Measurements from ENCODE around the gene HOXB13.
"Not testable (repeated sequence)": the region's sequence is repeated elsewhere in the genome, so short reads cannot be mapped to it uniquely, and the experiment has no call there.

The HOXB13 gene

DNA sequence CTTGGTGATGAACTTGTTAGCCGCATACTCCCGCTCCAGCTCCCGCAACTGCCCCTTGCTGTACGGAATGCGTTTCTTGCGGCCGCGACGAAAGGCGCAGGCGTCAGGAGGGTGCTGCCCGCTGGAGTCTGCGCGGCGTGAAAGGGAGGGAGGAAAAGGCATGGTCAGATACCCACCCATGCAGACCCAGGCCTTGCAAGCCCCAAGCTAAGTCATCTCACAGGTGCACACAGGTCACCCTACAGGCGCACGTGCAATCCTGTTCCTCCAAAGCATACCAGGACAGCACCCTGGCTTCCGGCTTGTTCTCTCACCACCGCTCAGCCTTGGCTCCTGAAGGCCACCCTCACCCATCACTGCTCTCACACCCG, 1.6 kb downstream of the HOXB13 start:
- no peak for DNase-seq (ENCODE audit: low read depth in 2 of 2)

DNA sequence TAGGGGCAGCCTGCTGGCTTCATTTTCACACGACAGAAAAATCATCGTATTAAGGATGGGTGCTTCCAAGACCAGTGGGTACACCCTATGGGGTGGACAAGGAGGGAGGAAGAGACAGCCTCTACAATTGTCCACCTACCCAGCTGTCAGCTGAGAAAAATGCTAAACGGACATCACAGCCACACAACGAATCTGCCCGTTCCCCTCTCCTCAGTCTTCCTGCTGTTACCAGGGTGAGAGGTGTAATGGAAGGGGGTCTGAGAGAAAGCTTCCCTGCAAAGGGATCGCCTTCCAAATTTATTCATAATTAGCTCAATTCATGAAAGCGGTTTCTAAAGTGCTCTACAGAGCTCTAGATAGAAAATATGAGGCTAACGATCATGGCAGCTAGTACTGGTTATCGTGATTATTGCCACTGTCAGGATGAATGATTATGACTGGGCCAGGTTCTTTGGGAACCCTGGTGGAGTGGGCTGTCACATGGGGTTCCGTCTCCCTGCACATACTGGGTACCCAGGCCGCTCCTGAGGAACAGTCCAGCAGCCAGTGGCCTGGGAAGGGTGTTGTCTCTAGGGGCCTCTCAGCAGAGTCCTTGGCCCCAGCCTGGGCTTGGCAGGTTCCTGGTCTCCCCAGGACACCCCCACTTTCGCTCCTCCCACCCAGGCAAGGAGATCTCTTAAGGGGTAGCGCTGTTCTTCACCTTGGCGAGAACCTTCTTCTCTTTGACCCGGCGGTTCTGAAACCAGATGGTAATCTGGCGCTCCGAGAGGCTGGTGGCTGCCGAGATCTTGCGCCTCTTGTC, 2.2 kb downstream of the HOXB13 start:
- DNase-seq (ENCODE audit: low read depth in 2 of 2): no peak

DNA sequence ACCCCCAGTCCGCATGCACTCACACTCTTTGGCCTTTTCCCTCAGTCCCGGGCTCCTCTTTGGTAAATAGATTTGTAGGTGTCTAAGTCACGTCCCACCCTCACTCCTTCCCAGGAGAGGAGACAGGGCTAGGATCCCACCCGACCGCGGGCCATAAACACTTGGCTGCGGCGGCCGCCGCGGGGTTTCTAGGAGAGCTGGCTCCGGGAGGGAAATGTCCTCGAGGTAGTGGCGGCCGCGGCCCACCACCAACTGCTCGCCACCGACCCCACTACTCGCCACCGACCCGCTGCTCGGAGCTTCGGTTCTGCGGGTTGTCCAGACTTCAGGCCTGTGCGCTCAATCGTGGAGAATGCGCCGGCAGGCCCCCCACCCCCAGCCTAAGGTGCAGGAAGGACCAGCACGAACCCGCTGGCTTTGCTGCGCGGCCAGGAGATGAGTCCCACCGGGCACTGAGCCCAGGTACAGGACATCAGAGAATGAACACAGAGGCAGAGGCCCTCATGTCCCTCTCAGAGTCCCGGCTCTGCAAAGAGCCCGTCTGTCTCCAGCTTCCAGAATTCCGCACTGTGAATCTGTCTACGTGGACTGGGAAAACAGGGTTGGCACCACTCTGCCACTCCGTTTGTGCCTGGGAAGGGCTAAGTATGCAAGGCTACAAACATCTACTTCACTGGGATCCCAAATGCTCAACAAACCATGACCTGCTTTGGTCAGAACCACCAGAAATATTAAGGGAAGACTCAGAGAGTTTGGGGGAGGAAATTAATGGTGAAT, 3.1 kb downstream of the HOXB13 start:
- DNase-seq (ENCODE audit: low read depth in 2 of 2): no peak

DNA sequence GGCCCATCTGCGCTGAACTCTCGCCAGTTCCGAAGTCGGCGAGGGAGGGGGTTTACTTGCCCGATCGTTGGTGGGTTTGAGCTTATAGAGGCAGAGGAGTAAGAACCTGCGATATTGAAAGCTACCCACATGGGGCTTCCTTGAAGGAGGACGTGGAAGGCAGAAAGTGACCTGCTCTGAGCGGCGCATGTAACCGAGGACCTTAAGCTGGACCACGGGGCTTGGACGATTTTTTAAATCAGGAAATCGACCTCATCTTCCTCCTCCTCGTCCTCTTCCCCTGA, 3.6 kb downstream of the HOXB13 start:
- DNase-seq (ENCODE audit: low read depth in 2 of 2): no peak

DNA sequence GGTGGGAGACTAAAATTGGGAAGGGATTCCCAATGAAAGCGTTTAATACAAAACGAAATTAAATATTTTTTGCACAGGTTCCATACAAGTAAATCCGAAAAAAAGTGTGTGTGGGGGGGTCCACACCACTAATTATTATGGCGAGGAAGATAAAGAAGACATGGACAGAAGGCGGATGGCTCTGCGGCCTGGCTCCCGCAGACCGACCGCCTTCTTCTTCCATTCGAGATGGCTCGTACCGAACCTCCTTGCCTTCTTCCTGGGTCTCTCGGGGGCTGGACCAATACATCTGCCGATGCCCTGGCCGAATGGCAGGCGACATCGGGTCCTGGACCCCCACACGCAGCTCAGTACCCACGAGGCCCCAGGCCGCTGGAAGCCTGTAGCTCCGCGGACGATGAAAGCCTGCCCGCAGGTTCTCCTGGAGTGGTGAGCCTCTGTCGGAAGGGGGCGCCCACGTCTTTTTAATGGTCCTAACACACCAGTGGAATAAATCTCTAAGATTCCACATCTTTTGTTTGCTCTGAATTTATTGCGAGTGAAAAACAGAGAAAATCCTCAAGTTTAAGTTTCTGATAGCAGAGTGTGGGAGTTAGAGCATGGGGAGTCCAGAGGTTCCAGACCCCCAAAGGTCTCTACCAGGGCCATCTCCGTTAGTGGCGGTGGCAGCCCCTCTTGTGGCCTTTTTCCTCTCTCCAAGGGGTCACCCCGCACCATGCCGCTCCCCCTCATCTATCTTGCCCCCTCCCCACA, 4.1 kb downstream of the HOXB13 start:
- peak; percentile 68 to 75 for DNase-seq (ENCODE audit: low read depth in 2 of 2)

DNA sequence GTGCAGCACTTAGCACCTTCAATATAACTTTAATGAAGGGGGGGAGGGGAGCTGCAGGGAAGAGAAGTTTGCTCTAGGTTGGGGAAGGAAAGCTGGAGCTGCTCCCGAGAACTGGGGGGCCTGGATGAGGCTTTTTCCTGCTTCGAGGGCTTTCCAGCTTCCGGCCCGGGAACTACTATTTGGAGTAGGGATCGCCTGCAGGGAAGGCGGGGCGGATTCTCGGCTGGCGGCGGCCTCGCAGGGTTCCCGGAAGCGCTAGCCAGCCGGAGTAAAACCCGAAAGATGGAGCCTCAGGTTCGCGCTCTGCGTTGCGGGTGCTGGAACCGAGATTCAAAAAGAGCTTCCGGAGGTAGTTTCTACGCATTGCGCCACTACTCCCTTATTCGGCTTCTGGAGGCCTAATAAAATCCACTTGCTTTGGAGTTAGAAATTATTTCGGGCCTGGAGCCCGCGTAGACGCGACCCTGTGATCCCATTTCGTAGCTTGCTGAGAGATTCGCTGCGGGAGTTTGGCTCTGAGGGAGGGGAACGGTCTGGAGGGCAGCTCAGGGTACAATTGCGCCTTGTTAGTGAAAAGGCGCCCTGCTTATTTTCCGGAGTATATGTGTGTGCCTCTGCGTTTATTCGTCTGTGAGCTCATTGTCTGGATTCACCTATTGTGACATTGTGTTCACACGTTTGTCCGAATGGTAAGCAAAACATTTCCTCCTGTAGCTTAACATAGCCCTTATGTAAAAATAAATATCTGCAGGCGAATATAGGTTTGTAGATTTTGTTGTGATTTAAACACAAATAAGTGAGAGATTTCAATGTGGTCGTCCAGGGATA, 4.9 kb downstream of the HOXB13 start:
- no peak for DNase-seq (ENCODE audit: low read depth in 2 of 2)

DNA sequence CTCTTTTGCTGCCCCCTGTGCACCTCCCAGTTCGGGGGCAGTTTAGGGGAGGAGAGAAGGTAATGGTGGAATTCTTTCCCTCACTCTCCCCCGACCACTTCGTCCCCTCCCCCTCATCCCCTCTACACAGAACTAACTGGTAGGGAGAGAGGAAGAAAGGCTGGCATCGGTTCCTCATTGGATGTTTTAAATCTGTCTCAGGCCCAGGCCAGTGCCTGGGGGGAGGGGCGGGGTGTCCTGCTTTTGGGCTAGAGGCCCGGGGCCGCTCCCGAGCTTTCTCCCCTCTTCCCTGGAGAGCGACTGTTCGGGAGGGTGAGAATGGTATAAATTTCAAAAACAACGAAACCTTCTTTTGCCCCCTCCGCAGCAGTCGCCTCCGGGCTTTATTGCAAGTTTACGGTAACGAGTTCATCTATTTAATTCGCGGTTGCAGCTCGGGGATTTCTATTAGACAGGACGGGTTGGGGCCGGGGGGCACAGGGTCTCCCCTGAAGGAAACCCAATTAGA, 5.6 kb downstream of the HOXB13 start, which contains the start of gene PRAC2:
PRAC2 (plus strand) TSS at position 271 of the 508 bp plus-strand sequence. CDS start 1,226 bp downstream, outside the sequence.
- no peak for DNase-seq (ENCODE audit: low read depth in 2 of 2)

DNA sequence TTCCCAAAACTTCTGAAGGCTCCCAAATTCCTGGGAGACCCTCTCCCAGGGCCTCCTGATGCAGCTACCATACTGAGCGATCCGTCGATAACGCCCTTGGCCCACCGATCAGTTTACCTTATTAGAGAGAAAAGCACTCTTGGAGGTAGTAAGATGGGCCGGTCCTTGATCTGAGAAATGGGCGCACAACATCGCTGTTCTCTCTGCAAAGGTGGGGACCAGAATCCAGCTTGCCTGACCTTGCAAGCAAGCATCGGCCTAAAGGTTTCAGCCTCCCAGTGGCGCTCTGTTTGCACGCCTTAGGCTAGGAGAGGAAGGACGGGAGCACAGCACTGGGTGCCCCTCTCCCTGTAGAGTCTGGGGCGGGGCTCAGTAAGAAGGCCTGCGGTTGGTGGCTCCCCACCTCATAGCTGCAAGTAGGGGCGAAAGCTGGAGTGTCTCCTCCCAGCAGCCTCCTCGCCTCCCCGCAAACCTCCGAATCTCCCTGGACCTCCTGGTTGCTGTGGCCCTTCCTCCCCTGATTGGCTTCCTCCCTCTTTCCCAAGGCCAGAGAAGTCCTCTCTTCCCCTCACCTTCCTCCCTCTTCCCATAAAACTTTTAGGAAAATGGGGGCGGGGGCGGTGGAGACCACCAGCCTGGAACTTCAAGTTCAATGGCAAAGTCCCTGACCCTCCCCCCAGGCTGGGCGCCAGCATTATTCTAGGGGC, 6.2 kb downstream of the HOXB13 start, which contains the start of gene PRAC1:
PRAC1 (minus strand) TSS at position 318 of the 707 bp plus-strand sequence; CDS start at position 192, 126 bp downstream.
- DNase-seq (ENCODE audit: low read depth in 2 of 2): no peak

DNA sequence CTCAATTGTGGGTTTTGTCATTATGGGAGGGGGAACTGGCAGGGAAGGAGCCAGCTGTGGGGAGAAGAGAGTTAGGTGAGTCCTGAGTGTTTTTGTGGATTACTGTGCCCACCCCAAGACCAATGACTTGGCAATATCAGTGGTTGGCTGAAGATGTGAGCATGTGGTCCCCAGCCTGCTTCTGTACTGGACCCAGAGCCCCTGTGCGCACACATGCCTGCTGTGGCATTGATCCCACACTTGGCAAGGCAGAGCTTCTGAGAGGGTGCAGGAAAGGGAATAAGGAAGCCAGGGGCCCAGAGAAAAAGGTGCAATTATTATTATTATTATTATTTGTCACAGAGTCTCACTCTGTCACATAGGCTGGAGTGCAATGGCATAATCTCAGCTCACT, 7.5 kb downstream of the HOXB13 start:
- DNase-seq (ENCODE audit: low read depth in 2 of 2): no peak

DNA sequence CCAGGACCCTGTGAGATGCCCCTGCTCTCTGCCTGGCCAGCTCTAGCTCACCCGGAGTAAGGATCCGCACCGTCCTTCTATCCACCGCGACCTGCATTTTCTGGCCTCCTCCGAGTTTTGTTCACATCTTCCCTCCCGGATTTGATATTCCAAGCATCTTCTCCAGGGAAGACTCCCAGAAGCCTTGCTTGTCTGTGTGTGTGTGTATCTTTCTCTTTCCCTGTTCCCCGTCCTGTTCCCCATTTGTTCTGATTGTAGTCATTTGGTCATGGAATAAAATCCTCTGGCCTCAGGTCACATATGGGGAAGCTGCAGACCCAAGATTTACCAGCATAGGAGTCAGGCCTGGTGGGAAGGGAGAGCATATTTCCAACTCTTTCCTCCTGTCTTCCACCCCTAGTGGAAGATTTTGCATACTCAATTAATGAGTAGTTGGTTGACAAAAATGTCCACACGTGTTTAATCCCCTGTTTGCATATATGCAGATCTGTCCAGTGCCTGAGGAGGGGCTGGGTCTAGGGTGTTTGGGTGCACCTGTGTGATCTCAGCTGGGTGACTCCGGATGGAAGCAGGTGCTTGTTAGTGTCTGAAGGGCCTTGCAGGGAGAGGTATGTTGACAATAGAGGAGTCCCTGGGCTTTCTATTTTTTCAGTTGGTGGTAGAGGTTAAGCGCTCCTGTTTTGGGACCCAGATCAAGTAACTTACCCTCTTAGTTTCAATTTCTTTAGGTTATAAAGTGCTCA, 8.1 kb downstream of the HOXB13 start:
- DNase-seq (ENCODE audit: low read depth in 2 of 2): no peak

DNA sequence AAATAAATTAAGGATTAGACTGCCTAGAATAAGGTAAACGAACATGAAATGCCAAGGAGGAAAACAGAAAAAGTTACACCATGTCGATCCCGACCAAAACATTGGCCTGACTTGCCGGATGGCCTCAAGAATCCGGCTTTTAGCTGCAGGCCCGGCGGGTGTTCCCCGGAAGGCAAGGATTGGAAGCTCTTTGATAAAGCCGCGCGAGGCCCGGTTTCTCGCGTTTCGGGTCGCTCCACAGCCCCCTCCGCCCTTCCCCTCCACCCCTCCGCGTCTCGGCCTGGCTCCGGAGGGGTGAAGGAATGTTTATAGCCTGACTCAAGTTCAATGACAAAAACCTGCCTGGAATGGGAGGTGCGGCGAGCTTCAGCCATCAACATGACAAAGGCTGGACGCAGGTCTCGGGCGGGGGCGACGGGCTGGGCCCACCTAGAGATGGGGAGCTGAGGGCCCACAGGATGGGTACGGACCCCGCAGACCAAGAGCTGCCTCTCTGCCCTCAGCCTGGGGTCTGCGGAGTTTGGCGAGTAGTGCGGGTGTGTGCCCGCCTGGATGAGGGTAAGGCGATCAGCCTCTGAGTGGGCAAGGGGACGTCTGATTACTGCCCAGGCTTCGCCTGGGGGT, 8.8 kb downstream of the HOXB13 start:
- no peak for DNase-seq (ENCODE audit: low read depth in 2 of 2)

DNA sequence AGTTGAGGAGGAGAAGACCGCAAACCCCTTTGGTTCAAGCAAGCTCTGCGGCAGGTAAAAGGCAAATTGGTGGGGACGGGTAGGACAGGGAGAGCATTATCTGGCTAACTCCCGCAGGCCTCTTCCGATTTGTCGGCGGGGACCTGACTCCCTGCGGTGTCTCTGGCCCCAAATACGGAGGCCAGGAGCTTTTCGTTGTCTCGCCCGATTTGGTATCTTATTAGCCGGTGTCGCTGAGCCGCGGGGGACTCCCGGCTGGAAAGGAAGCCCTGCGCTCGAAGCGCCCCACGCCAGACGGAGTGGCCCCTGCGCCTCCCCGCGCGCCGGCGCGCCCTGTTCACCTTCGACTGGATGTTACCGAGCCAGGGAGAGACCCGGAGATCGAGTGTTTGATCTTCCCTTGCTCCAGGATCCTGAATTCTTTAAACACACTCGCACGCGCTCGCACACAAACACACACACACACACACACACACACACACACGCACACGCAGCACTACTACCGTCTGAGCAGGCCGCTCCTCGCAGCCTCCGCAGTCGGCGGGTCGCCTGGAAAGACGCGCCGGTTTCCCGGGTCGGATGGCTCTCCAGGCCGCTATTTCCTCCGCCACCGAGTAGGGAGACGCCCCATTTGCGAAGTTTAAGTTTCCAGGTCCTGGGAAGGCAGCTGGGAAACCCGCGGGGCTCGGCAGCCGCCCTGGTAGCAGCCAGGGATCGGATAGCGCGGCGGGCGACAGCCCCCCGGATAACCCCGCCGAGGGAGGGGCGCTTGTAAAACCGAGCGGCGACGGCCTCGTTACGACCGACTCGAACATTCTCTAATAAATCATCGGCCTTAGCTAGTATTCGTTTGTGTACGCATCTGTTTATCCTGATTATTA, 9.5 kb downstream of the HOXB13 start:
- no peak for DNase-seq (ENCODE audit: low read depth in 2 of 2)

DNA sequence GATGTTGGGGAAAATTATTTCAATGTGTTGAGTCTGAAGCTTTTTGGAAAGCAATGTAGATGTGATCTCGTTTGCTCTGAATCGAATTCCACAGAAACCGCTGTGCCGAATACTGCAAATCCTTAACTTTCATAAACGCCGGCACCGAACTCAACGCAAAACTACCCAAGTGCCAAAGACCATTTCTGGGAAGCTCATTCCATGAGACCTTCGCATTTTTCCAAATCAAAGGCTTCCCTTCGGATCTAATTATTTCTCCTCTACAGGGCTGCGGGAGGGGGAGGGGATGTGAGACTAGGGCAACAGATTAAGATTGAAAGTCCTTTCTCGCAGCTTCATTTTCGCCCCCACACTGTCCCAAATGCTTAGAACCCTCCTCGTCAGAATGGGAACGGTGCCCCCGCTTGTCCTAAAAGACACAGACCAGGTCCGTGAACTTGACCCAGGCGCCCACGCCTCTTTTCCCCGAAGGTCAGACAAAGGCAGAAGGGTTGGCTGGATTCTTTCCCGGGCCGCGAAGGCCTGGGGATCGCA, 10.3 kb downstream of the HOXB13 start:
- no peak for DNase-seq (ENCODE audit: low read depth in 2 of 2)

DNA sequence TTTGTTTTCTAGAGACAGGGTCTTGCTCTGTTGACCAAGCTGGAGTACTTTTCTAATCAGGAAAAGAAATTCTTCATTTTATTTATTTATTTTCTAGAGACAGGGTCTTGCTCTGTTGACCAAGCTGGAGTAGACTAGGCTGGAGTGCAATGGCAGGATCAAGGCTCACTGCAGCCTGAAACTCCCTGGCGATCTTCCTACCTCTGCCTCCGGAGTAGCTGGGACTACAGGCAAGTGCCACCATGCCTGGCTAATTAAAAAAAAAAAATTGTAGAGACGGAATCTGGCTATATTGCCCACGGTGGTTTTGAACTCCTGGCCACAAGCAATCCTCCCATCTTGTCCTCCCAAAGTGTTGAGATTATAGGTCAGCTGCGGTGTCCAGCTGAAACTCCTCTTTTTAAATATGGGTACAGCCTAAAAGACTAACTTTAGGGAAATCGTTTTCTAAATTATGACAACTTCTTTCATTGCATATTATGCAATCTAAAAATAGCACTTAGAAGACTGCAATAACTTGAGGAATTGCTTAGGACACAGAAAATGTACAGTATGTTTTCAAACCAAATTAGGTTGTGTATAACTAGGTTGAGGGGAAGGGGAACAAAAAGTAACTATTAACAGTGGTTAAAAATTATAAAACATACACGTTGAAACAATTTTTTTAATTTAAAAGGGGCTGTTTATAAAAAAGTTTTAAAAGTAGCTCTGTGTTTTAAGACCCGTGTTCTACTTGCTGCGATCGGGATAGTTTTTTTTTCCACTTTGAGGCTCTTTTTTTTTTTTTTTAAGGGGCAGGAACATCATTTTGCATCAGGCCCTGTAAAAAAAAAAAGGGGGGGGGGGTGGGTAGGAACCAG, 11.0 kb downstream of the HOXB13 start:
- DNase-seq (ENCODE audit: low read depth in 2 of 2): no peak

DNA sequence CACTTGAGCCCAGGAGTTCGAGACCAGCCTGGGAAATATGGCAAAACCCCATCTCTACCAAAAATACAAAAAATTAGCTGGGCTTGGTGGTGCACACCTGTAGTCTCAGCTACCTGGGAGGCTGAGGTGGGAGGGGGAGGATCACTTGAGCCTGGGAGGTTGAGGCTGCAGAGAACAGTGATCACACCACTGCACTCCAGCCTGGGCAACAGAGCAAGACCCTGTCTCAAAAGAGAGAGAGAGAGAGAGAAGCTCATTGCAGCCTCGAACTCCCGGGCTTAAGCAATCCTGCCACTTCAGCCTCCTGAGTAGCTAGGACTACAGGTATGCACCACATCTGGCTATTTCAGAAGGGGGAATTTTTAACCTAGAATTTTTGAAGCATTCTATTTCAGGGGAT, 12.0 kb downstream of the HOXB13 start:
- DNase-seq (ENCODE audit: low read depth in 2 of 2): not testable (repeated sequence)

DNA sequence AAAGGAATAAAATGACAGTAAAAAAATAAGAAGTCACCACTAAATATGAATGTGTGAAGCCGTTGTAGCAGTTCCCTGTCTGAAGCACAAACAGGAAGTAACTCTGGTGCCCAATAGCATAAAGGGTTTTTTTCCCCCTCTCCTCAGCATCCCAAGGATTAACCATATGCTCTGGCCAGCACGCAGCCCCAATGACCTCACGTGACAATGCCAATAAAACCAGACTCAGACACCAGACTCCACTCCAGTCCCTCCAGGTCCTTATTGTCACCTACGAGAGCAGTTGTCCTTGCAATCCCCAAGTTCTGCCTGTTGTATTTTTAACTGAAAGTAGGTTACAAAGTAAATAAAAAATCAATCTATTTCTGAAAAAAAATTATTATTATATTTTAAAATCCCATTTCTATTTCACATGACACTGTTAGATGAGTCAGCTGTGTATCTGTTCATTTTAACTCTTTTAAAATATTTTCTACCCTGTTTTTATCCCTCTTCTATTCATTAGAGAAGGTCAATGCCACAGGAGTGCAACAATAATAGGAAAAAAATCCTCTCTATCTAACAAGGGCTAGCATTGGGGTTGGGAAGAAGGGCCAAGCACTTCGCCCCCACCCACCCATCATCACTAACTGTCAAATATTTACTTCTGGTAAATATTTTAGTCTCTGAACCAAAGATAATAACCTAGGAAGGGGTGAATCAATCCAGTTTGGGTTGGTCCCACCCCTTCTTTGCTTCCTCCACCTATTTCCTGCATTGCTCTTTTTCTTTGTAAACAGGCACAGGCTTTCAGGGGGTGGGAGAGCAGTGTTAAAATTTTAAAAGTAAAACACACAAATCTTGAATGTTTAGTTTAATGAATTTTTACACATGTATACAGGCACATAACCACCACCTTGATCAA, 12.8 kb downstream of the HOXB13 start:
- no peak for DNase-seq (ENCODE audit: low read depth in 2 of 2)

Data from stimulated activated CD4-positive, alpha-beta T cell treated with anti-CD3 and anti-CD28 coated beads, Interleukin-1b, Interleukin-23, amount 100 ng/mL, for 4 hours (primary cell).